Type B pancreatic cell (in vitro differentiated cells): ENCODE data around the gene TMEM250. TPM values are rescaled to one million over a fixed set of nuclear protein-coding genes. Genes with fewer than 3 reads are reported as not detected.

Experiments
- DNase-seq: peaks from one replicate; pipeline ENCODE4 v3.0.0; 2021; ENCODE audit warnings: mixed read lengths; ENCODE audit not compliant: unreplicated experiment; ENCODE audit errors: extremely low spot score
- H3K27ac Mint-ChIP-seq: 2 replicates; pipeline ENCODE4 v1.8.0; 2021; ENCODE audit warnings: mild to moderate bottlenecking, mixed read lengths
- H3K27me3 Mint-ChIP-seq: 2 replicates; pipeline ENCODE4 v1.8.0; 2021; ENCODE audit warnings: mixed read lengths
- H3K36me3 Mint-ChIP-seq: 2 replicates; pipeline ENCODE4 v1.8.0; 2021; ENCODE audit warnings: mixed read lengths
- H3K4me1 Mint-ChIP-seq: one replicate; pipeline ENCODE4 v1.8.0; 2021; ENCODE audit warnings: mixed read lengths; ENCODE audit not compliant: unreplicated experiment
- H3K4me3 Mint-ChIP-seq: 2 replicates; pipeline ENCODE4 v1.8.0; 2021; ENCODE audit warnings: mild to moderate bottlenecking, mixed read lengths
- H3K9me3 Mint-ChIP-seq: 2 replicates; pipeline ENCODE4 v1.8.0; 2021; ENCODE audit warnings: mixed read lengths
- CTCF ChIP-seq: fragments of 200-600 bp; sonication (generic); conservative IDR thresholded peaks from 2 replicates; pipeline ENCODE4 v1.5.0; 2021; ENCODE audit warnings: antibody characterized with exemption, mild to moderate bottlenecking
- total RNA-seq: library from RNA; stranded (reverse); gene quantifications from 2 replicates; pipeline ENCODE4 v1.2.1, GENCODE V29; 2021; ENCODE audit warnings: low replicate concordance

The TMEM250 gene
- total RNA-seq, 1 donor from 2014 or later = 37.9 TPM

- peaks cover 2% of the 10 kb centered on the region for H3K27me3 Mint-ChIP-seq
- H3K27ac Mint-ChIP-seq = no peak overlapping the region
- no peaks in the 10 kb centered on the region for H3K36me3 Mint-ChIP-seq
- no peak for DNase-seq
- no peak overlapping the region for H3K4me3 Mint-ChIP-seq
- no peaks in the 10 kb centered on the region for H3K9me3 Mint-ChIP-seq
- TF ChIP-seq CTCF = no peak
- peaks cover 3% of the 10 kb centered on the region for H3K4me1 Mint-ChIP-seq
These were observed 23.2 kb upstream of the TMEM250 start for GRCh38 chr9:136141682-136142413.

- Mint-ChIP-seq H3K27ac (no peak overlapping the region), H3K4me1 (peaks cover 3% of the 10 kb centered on the region), H3K27me3 (peaks cover 4% of the 10 kb centered on the region), H3K9me3 (no peaks in the 10 kb centered on the region), H3K4me3 (no peak overlapping the region), H3K36me3 (no peaks in the 10 kb centered on the region)
- no peak for DNase-seq
- no peak for TF ChIP-seq CTCF
These were observed 22.3 kb upstream of the TMEM250 start for GRCh38 chr9:136140966-136141365.

- no peak for TF ChIP-seq CTCF
- H3K27ac Mint-ChIP-seq = no peak overlapping the region
- DNase-seq = no peak
- H3K4me3 Mint-ChIP-seq = no peak overlapping the region
- H3K27me3 Mint-ChIP-seq = peaks cover 6% of the 10 kb centered on the region
- peaks cover 3% of the 10 kb centered on the region for H3K4me1 Mint-ChIP-seq
- no peaks in the 10 kb centered on the region for H3K9me3 Mint-ChIP-seq
- no peaks in the 10 kb centered on the region for H3K36me3 Mint-ChIP-seq
These were observed 21.4 kb upstream of the TMEM250 start for GRCh38 chr9:136140046-136140445.

- no peak for DNase-seq
- Mint-ChIP-seq H3K4me3 (no peak overlapping the region), H3K27me3 (peaks cover 17% of the 10 kb centered on the region), H3K27ac (no peak overlapping the region), H3K36me3 (no peaks in the 10 kb centered on the region), H3K4me1 (peaks cover 8% of the 10 kb centered on the region), H3K9me3 (no peaks in the 10 kb centered on the region)
- peak; percentile 56 for TF ChIP-seq CTCF
These were observed 19.9 kb upstream of the TMEM250 start for GRCh38 chr9:136138566-136138965.

GRCh38 chr9:136137321-136138265 is 18.9 kb upstream of the TMEM250 start:
- TF ChIP-seq CTCF = no peak
- H3K27me3 Mint-ChIP-seq = peaks cover 18% of the 10 kb centered on the region
- no peak for DNase-seq

More at GRCh38 chr9:136137321-136138265, 18.9 kb upstream of the TMEM250 start:
- no peak overlapping the region for H3K4me3 Mint-ChIP-seq
- no peaks in the 10 kb centered on the region for H3K36me3 Mint-ChIP-seq
- no peaks in the 10 kb centered on the region for H3K9me3 Mint-ChIP-seq
- no peak overlapping the region for H3K27ac Mint-ChIP-seq
- peaks cover 8% of the 10 kb centered on the region for H3K4me1 Mint-ChIP-seq
